HG03558 (cell line): ENCODE results near the gene LATS2.

ENCODE experiments used
- ATAC-seq: cut with Tn5 transposase; IDR thresholded peaks from one replicate; pipeline ENCODE4 v1.9.1; 2021; ENCODE audit warnings: moderate number of reproducible peaks; ENCODE audit not compliant: unreplicated experiment; ENCODE audit errors: extremely low read depth

LATS2 gene

GRCh38 chr13:21020581-21020980 lies 40.8 kb downstream of the LATS2 start:
- no peak for ATAC-seq

- no peak for ATAC-seq
Observed at GRCh38 chr13:21020176-21020575, 41.2 kb downstream of the LATS2 start.

- ATAC-seq, result no peak
Observed at GRCh38 chr13:21018220-21018619, 43.2 kb downstream of the LATS2 start.

- no peak for ATAC-seq
Observed at GRCh38 chr13:21016487-21016886, 44.9 kb downstream of the LATS2 start.

- ATAC-seq, result no peak
Observed at GRCh38 chr13:21015284-21015683, 46.1 kb downstream of the LATS2 start.

- ATAC-seq, result no peak
Observed at GRCh38 chr13:21014502-21015170, 46.8 kb downstream of the LATS2 start.

- no peak for ATAC-seq
Observed at GRCh38 chr13:21014139-21014501, 47.3 kb downstream of the LATS2 start.

- ATAC-seq, result no peak
Observed at GRCh38 chr13:21013682-21014038, 47.7 kb downstream of the LATS2 start.

- no peak for ATAC-seq
Observed at GRCh38 chr13:21012841-21013681, 48.3 kb downstream of the LATS2 start.

- ATAC-seq, result no peak
Observed at GRCh38 chr13:21012211-21012610, 49.2 kb downstream of the LATS2 start.

- ATAC-seq, result no peak
Observed at GRCh38 chr13:21011378-21011777, 50.0 kb downstream of the LATS2 start.

GRCh38 chr13:21010621-21011020 lies 50.8 kb downstream of the LATS2 start:
- no peak for ATAC-seq

GRCh38 chr13:21009036-21009435 lies 52.4 kb downstream of the LATS2 start:
- no peak for ATAC-seq

GRCh38 chr13:21008026-21008425 lies 53.4 kb downstream of the LATS2 start:
- ATAC-seq, result no peak

GRCh38 chr13:21006141-21007005 lies 55.0 kb downstream of the LATS2 start:
- no peak for ATAC-seq

- no peak for ATAC-seq
Observed at GRCh38 chr13:21005193-21005592, 56.2 kb downstream of the LATS2 start.

GRCh38 chr13:21001471-21001870 lies 59.9 kb downstream of the LATS2 start:
- no peak for ATAC-seq

- no peak for ATAC-seq
Observed at GRCh38 chr13:21000647-21001046, 60.7 kb downstream of the LATS2 start.

- ATAC-seq, result no peak
Observed at GRCh38 chr13:20998649-20999415, 62.6 kb downstream of the LATS2 start.
